Measurements from ENCODE around the gene ZNF445.

- TF ChIP-seq CTCF (IDR thresholded peaks at IDR 0.05) (no peak), POLR2A (IDR thresholded peaks at IDR 0.05) (no peak)
Measured at GRCh38 chr3:44468572-44469520, 8.6 kb downstream of the ZNF445 start.
